HG03095 (cell line): ENCODE results near the gene MOB3A.
"Not testable (repeated sequence)": the region's sequence is repeated elsewhere in the genome, so short reads cannot be mapped to it uniquely, and the experiment has no call there.

Experiments used
- ATAC-seq: cut with Tn5 transposase; IDR thresholded peaks from one replicate; pipeline ENCODE4 v1.9.1; 2021; ENCODE audit warnings: moderate library complexity; ENCODE audit not compliant: unreplicated experiment

Gene MOB3A

GRCh38 chr19:2035590-2035991 is 60.5 kb downstream of the MOB3A start:
- ATAC-seq, result no peak

GRCh38 chr19:2034729-2035589 is 61.2 kb downstream of the MOB3A start:
- ATAC-seq, result no peak

GRCh38 chr19:2034253-2034652 is 61.9 kb downstream of the MOB3A start:
- not testable (repeated sequence) for ATAC-seq

GRCh38 chr19:2033825-2034159 is 62.3 kb downstream of the MOB3A start:
- ATAC-seq, result no peak

GRCh38 chr19:2033115-2033824 is 62.9 kb downstream of the MOB3A start:
- ATAC-seq, result no peak

- ATAC-seq, result no peak
Measured at GRCh38 chr19:2032296-2032941, 63.7 kb downstream of the MOB3A start.

GRCh38 chr19:2027361-2027760 is 68.8 kb downstream of the MOB3A start:
- no peak for ATAC-seq

- no peak for ATAC-seq
Measured at GRCh38 chr19:2026770-2027169, 69.4 kb downstream of the MOB3A start.

GRCh38 chr19:2022289-2022688 is 73.8 kb downstream of the MOB3A start:
- no peak for ATAC-seq

- no peak for ATAC-seq
Measured at GRCh38 chr19:2021453-2022140, 74.5 kb downstream of the MOB3A start.
